GM12892 (cell line): Measurements from ENCODE around the gene OR10S1.

Experiments
- POLR2A ChIP-seq: IDR thresholded peaks from 2 replicates; pipeline ENCODE4 v1.6.1; 2011; ENCODE audit warnings: low read depth, low read length, control low read depth
- POLR2AphosphoS5 ChIP-seq: IDR thresholded peaks from 2 replicates; pipeline ENCODE4 v1.6.1; 2011; ENCODE audit warnings: low read depth, low read length, control low read depth

- no peak for TF ChIP-seq POLR2AphosphoS5
- no peak for TF ChIP-seq POLR2A
These were observed 33.8 kb downstream of the OR10S1 start, which contains the start of gene OR6T1 for GRCh38 chr11:123943738-123944137.
